NCI-H187 treated with DMSO at 0.1 percent for 48 hours (cell line): ENCODE measurements around the gene SDS.

ENCODE experiments used
- DNase-seq: peaks from one replicate; lab custom pipeline; 2025; lab: John Stamatoyannopoulos, UW

The SDS gene

GRCh38 chr12:113347107-113347506 is 56.6 kb downstream of the SDS start:
- no peak for DNase-seq

GRCh38 chr12:113346353-113346752 is 57.3 kb downstream of the SDS start:
- DNase-seq = no peak

- no peak for DNase-seq
Measured at GRCh38 chr12:113345318-113345717, 58.4 kb downstream of the SDS start.
